Left cardiac atrium (tissue), 4 donors: ENCODE data around the gene TTLL9. TPM values are rescaled to one million over a fixed set of nuclear protein-coding genes. Genes with fewer than 3 reads are reported as not detected.
"Not testable (repeated sequence)": the region's sequence is repeated elsewhere in the genome, so short reads cannot be mapped to it uniquely, and the experiment has no call there.

Source experiments
- ATAC-seq, 2 donors: fragments of 200-7000 bp; cut with Tn5 transposase; one replicate each; pipeline ENCODE4 v1.9.1; 2020; ENCODE audit warnings: mild to moderate bottlenecking in 2 of 2, moderate library complexity in 2 of 2
- DNase-seq: peaks from one replicate; pipeline ENCODE4 v3.0.0-alpha.2; 2020
- intact Hi-C, 2 donors: fragments of 100-400 bp; cut with DNase I; formaldehyde crosslinking; loops; one replicate each; pipeline versions ENCODE4 v1.14.1 to v1.15.1; 2022 to 2023
- total RNA-seq, 2 donors: library from RNA; stranded (reverse); fragmentation: NEBNext Ultra II Directional; extraction: Animal tissue kit (Norgen Biotek cat#: 25700); gene quantifications; one replicate each; pipeline ENCODE4 v1.2.1, GENCODE V29; 2021
- donor health status: DM: no; HTN: yes; CAD: no.
- donor health status: DM: no; HTN: yes; CAD: no; lungs with severe emphysema.
- donor health status: DM: yes; HTN: yes; CAD: no.
- donor health status: Dilated cardiomyopathy.

The TTLL9 gene
- total RNA-seq, 2 donors from 2014 or later: 0.13 TPM; not detected in 1

GRCh38 chr20:31908016-31908415, 37.6 kb downstream of the TTLL9 start:
- intact Hi-C loops: no loop called here
- no peak for ATAC-seq
- DNase-seq: no peak

GRCh38 chr20:31908424-31908823, 38.0 kb downstream of the TTLL9 start:
- DNase-seq (no peak), ATAC-seq (no peak)
- intact Hi-C loops: no loop called here

- no peak for DNase-seq
- intact Hi-C loops: no loop called here
Observed at GRCh38 chr20:31909253-31910070, 39.0 kb downstream of the TTLL9 start.

GRCh38 chr20:31910071-31910803, 39.8 kb downstream of the TTLL9 start:
- ATAC-seq (no peak), DNase-seq (no peak)
- intact Hi-C loops: no loop called here

More at GRCh38 chr20:31909253-31910070, 39.0 kb downstream of the TTLL9 start:
- ATAC-seq: no peak

GRCh38 chr20:31913431-31914157, 43.2 kb downstream of the TTLL9 start:
- intact Hi-C loops: no loop called here
- DNase-seq: no peak

GRCh38 chr20:31914170-31914569, 43.7 kb downstream of the TTLL9 start:
- ATAC-seq: no peak
- DNase-seq: no peak
- intact Hi-C loops: no loop called here

More at GRCh38 chr20:31913431-31914157, 43.2 kb downstream of the TTLL9 start:
- ATAC-seq: no peak

- intact Hi-C loops: no loop called here
- no peak for ATAC-seq
- DNase-seq: no peak
Observed at GRCh38 chr20:31915491-31916280, 45.3 kb downstream of the TTLL9 start.

GRCh38 chr20:31916708-31917107, 46.3 kb downstream of the TTLL9 start:
- intact Hi-C loops: no loop called here
- ATAC-seq: no peak

GRCh38 chr20:31917962-31918412, 47.6 kb downstream of the TTLL9 start:
- DNase-seq, intact Hi-C loops, ATAC-seq: not testable (repeated sequence)

More at GRCh38 chr20:31916708-31917107, 46.3 kb downstream of the TTLL9 start:
- no peak for DNase-seq

- ATAC-seq (no peak), DNase-seq (no peak)
- intact Hi-C loops: no loop called here
Observed at GRCh38 chr20:31918466-31919105, 48.2 kb downstream of the TTLL9 start.

- intact Hi-C loops: no loop called here
- DNase-seq: no peak
- no peak for ATAC-seq
Observed at GRCh38 chr20:31919410-31920155, 49.1 kb downstream of the TTLL9 start.

- intact Hi-C loops: no loop called here
- DNase-seq (no peak), ATAC-seq (no peak)
Observed at GRCh38 chr20:31920275-31920855, 49.9 kb downstream of the TTLL9 start.

- ATAC-seq, DNase-seq, intact Hi-C loops: not testable (repeated sequence)
Observed at GRCh38 chr20:31921480-31921879, 51.0 kb downstream of the TTLL9 start.

- ATAC-seq: no peak
- intact Hi-C loops: no loop called here
- no peak for DNase-seq
Observed at GRCh38 chr20:31922181-31922580, 51.7 kb downstream of the TTLL9 start.

GRCh38 chr20:31922588-31922987, 52.2 kb downstream of the TTLL9 start:
- ATAC-seq (no peak), DNase-seq (no peak)
- intact Hi-C loops: no loop called here

- intact Hi-C loops: no loop called here
- ATAC-seq (no peak), DNase-seq (no peak)
Observed at GRCh38 chr20:31923388-31924331, 53.2 kb downstream of the TTLL9 start.
